Kidney epithelial cell (primary cell): ENCODE results near the gene GABBR2. TPM values are rescaled to one million over a fixed set of nuclear protein-coding genes. Genes with fewer than 3 reads are reported as not detected.

Source experiments
- DNase-seq: peaks from one replicate; pipeline ENCODE4 v3.0.0-alpha.2; 2010; ENCODE audit warnings: low read depth
- H3K27me3 ChIP-seq: 2 replicates; pipeline ENCODE4 v1.6.0; 2011; ENCODE audit warnings: low read length; ENCODE audit not compliant: control insufficient read depth, insufficient read depth
- H3K36me3 ChIP-seq: 2 replicates; pipeline ENCODE4 v1.5.1; 2011; ENCODE audit warnings: low read length; ENCODE audit not compliant: control insufficient read depth, insufficient read depth
- H3K4me3 ChIP-seq: 2 replicates; pipeline ENCODE4 v1.5.1; 2011; ENCODE audit warnings: low read depth, mild to moderate bottlenecking, control low read depth, low read length
- total RNA-seq: library from RNA; depleted of rRNA; stranded (reverse); fragments of >200 nt; gene quantifications from 2 replicates; pipeline ENCODE4 v1.2.3, GENCODE V29; 2015
- TF ChIP-seq, protein P1 (sequence below): IDR thresholded peaks from 2 replicates; pipeline ENCODE4 v1.5.1; 2011; ENCODE audit warnings: mild to moderate bottlenecking, moderate library complexity, low read length, control low read depth, inconsistent platforms; ENCODE audit not compliant: insufficient read depth, poor library complexity, severe bottlenecking

Gene GABBR2
- total RNA-seq, 1 donor from 2014 or later = 10.8 TPM

DNA sequence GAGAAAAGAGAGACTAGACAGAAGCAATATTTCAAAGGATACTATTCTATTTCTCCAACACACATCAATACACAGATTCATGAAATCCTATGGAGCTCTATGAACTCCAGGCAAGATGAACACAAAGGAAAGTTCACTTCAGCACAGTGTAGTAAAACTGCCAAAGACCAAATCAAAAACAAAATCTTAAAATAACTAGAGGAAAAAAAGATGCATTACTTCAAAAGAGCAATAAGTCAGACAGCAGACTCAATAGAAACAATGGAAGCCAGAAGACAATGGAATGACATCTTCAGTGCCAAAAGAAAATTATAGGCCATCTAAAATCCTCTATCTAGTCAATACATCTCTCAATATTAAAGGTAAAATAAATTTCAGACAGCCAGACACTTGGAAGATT, 248.0 kb downstream of the GABBR2 start:
- no peak for DNase-seq
- Histone ChIP-seq H3K4me3 (no peak overlapping the region), H3K36me3 (no peaks in the 10 kb centered on the region), H3K27me3 (no peaks in the 10 kb centered on the region)
- TF ChIP-seq, protein P1, sequence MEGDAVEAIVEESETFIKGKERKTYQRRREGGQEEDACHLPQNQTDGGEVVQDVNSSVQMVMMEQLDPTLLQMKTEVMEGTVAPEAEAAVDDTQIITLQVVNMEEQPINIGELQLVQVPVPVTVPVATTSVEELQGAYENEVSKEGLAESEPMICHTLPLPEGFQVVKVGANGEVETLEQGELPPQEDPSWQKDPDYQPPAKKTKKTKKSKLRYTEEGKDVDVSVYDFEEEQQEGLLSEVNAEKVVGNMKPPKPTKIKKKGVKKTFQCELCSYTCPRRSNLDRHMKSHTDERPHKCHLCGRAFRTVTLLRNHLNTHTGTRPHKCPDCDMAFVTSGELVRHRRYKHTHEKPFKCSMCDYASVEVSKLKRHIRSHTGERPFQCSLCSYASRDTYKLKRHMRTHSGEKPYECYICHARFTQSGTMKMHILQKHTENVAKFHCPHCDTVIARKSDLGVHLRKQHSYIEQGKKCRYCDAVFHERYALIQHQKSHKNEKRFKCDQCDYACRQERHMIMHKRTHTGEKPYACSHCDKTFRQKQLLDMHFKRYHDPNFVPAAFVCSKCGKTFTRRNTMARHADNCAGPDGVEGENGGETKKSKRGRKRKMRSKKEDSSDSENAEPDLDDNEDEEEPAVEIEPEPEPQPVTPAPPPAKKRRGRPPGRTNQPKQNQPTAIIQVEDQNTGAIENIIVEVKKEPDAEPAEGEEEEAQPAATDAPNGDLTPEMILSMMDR = no peak

DNA sequence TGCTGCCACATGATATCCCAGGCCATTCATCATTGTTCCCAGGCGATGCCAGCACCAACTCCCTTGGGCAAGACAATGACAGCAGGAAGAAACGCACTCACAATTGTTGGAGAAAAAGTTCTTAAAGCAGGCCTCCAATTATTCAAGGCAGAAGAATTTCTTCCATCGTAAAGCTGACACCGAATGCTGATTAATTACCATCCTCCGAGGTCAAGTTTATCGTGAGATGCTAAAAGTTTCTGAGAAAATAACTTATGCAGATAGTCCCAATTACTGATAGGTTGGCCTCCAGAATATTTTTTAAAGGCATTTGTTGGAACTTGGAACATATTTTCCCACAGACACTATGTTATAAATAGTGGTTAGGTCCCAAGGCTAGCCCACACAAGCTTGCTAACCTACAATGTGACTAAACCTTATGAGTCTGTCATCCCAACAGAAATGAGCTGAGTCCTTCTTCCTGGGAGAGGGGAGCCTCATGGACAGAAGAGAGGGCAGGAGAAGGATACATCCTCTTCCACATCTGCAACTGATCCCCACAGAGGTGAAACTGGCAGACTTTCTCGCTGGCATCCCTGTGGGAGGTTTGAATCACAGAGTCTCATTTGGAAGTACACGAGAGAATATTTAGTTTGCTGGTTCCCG, 250.9 kb downstream of the GABBR2 start:
- Histone ChIP-seq H3K4me3 (no peak overlapping the region), H3K36me3 (no peaks in the 10 kb centered on the region), H3K27me3 (no peaks in the 10 kb centered on the region)
- TF ChIP-seq, protein P1 = no peak
- DNase-seq = no peak

DNA sequence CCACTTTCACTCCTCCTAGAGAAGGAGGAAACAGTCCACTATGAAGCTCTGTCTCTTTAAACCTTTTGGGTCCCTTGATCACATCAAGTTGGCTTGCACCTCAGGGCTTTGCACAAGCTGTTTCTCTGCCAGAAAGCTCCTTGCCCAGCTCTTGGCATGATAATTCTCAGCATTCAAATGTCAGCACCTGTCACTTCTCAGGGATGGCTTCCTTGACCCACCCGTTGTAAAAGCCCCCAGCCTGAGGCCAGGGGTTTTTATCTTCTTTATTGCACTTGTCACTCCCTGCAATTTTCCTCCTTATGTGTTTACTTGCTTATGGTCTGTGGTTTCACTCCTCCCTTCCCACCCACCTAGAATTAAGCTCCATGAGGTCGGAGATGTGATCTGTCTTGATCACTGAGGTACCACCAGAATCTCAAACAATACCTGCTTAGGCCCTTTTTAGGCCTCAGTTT, 252.6 kb downstream of the GABBR2 start:
- no peaks in the 10 kb centered on the region for H3K36me3 ChIP-seq
- DNase-seq = no peak
- H3K27me3 ChIP-seq = no peaks in the 10 kb centered on the region
- H3K4me3 ChIP-seq = no peak overlapping the region
- TF ChIP-seq, protein P1 = no peak

DNA sequence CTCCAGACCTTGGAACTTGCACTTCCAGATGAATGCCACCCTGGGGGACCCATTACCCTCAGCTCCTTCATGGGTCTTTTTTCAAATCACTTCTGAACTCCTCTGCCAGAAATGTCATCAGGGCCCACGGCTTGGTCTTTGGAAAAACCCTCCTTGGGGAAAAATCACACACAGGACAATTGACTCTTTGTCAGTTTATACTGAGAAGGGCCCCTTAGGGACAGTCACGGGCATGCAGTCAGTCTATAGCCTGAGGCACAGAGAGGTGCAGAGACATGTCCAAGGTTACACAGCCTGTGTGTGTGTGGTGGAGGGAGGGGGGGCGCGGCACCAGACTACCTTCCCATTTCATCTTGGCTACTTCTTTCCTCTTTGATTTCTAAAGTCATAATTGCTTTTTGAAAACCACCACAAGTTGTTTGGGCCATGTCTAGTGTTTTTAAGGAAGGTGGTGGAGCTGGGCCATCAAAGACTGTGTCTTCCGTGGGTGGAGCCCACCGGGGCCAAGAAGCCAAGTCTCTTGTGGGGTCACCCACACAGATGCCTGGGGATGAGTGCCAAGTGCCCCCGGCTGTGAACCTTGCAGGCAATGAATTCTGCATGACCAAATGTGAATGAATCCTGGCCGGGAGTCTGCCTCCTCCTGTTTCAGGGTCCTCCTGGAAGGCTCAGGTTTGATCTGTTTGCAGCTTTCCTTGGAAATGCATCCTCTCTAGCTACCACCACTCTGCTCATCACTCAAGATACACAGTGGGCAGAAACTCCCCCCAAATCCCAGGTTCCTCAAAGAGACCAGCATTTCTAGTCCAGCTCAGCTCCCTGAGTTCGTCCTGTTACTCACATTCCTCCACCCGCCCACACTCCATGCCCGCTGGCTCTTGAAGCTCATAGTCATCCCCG, 253.2 kb downstream of the GABBR2 start:
- Histone ChIP-seq H3K36me3 (no peaks in the 10 kb centered on the region), H3K4me3 (no peak overlapping the region), H3K27me3 (no peaks in the 10 kb centered on the region)
- peak; percentile 39 for DNase-seq
- TF ChIP-seq, protein P1 = no peak

DNA sequence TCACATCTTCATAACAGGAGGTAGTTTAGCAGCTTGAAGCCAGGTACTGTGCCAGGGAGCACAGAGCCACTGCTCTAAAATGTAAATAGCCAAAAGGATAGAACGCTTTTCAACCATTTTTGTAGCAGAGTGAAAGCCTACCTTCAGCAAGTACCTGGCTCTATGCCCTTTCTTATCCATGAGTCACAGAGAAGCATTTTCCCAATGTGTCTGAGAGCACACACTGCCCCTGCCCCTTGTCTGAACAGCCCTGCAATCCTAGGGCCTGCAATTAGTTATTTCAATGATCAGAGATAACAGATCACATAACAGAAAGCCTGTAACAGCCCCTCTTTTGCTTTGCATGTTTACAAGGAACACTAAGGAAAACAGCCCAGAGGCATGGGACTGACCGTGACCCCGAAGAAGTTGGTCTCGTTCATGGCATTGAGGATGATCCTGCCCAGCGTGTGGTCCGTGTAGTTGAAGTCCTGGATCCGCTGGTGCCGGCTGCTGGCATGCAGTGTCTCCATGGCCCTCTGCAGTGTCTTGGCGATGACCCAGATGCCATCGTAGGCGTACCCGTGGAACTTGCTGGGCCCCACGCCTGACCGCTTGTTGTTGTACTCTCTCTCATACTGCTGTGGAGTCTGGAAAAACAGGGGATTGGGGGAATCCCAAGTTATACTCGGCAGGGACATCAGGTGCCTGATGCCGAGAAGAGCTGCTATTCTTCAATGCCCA, 255.0 kb downstream of the GABBR2 start:
- Histone ChIP-seq H3K36me3 (no peaks in the 10 kb centered on the region), H3K27me3 (no peaks in the 10 kb centered on the region), H3K4me3 (no peak overlapping the region)
- TF ChIP-seq, protein P1 = no peak
- DNase-seq = no peak
